K562 (cell line): ENCODE measurements around the gene MED13L. TPM values are rescaled to one million over a fixed set of nuclear protein-coding genes. Genes with fewer than 3 reads are reported as not detected.

ENCODE experiments used
- ATAC-seq: fragments of 200-7000 bp; cut with Tn5 transposase; 3 replicates; pipeline ENCODE4 v1.9.1; 2020; ENCODE audit warnings: moderate library complexity
- BruUV-seq: library from RNA; stranded (reverse); fragments of 400-500 nt; replicated peaks from 2 replicates; lab custom pipeline; 2021; lab: Mats Ljungman, UMichigan
- CTCF ChIA-PET: fragments of 300-600 bp; formaldehyde crosslinking; extraction: SDS; loops from one replicate; lab custom pipeline; 2021; ENCODE audit warnings: low intra/inter-chr PET ratio; lab: Yijun Ruan, JAX
- POLR2A ChIA-PET: fragments of 300-600, 350-650 bp; sonication (Branson Sonifier 250); formaldehyde crosslinking; extraction: SDS; loops from one replicate; lab custom pipeline; 2021; ENCODE audit warnings: antibody characterized with exemption, inconsistent platforms; lab: Yijun Ruan, JAX
- DNase-seq, 4 experiments: peaks; one replicate each; pipeline versions ENCODE4 v3.0.0 to v3.0.0-alpha.2; 2011 to 2018; ENCODE audit warnings: low spot score in 3 of 4, mixed read lengths in 3 of 4; ENCODE audit errors: extremely low read depth in 1 of 4
- FAIRE-seq: peaks from 2 replicates; lab custom pipeline; 2011; peaks lifted over from hg19 to GRCh38; lab: Jason Lieb, UNC
- H2AFZ ChIP-seq: 2 replicates; pipeline ENCODE4 v1.6.0; 2011; ENCODE audit warnings: low read depth, low read length, control low read depth, inconsistent platforms
- H3K27ac ChIP-seq: fragments of 200-600 bp; 3 replicates; pipeline ENCODE4 v1.8.0; 2011; ENCODE audit warnings: low read depth, mild to moderate bottlenecking, control low read depth, inconsistent platforms, low read length, moderate library complexity, mixed read lengths; ENCODE audit errors: extremely low read depth
- H3K27me3 ChIP-seq, 2 experiments: fragments of 300-600 bp in 1 of 2; 2 replicates in 1 of 2; 3 replicates in 1 of 2; pipeline versions ENCODE4 v1.6.0 to v1.8.0; 2011; ENCODE audit warnings: inconsistent platforms in 2 of 2, low read length in 2 of 2, mild to moderate bottlenecking in 1 of 2, mixed read lengths in 1 of 2, moderate library complexity in 1 of 2; ENCODE audit not compliant: control insufficient read depth in 2 of 2, insufficient read depth in 2 of 2
- H3K36me3 ChIP-seq: fragments of 300-600 bp; 3 replicates; pipeline ENCODE4 v1.8.0; 2011; ENCODE audit warnings: mild to moderate bottlenecking, low read length, inconsistent platforms; ENCODE audit not compliant: control insufficient read depth, insufficient read depth
- H3K4me1 ChIP-seq, 2 experiments: fragments of 200-600 bp in 1 of 2; replicated peaks in 1 of 2; 2 replicates in 1 of 2; 3 replicates in 1 of 2; pipeline versions ENCODE4 v1.5.1 to v1.8.0; 2011; ENCODE audit warnings: inconsistent platforms in 2 of 2, low read length in 2 of 2, mild to moderate bottlenecking in 1 of 2, mixed read lengths in 1 of 2, moderate library complexity in 1 of 2; ENCODE audit not compliant: control insufficient read depth in 2 of 2, insufficient read depth in 2 of 2
- H3K4me2 ChIP-seq: 2 replicates; pipeline ENCODE4 v1.6.1; 2011; ENCODE audit warnings: low read length, control low read depth, inconsistent platforms, mixed read lengths; ENCODE audit not compliant: insufficient read depth
- H3K4me3 ChIP-seq: fragments of 200-600 bp; sonication (generic), shearing (Covaris generic); 2 replicates; pipeline ENCODE4 v1.5.1; 2016; ENCODE audit warnings: control low read depth, inconsistent platforms
- H3K79me2 ChIP-seq: fragments of 200-600 bp; 3 replicates; pipeline ENCODE4 v1.8.0; 2011; ENCODE audit warnings: low read length, inconsistent platforms; ENCODE audit not compliant: control insufficient read depth, insufficient read depth
- H3K9ac ChIP-seq, 2 experiments: 2 replicates each; pipeline versions ENCODE4 v1.6.0 to v1.6.1; 2011; ENCODE audit warnings: low read depth in 2 of 2, low read length in 2 of 2, control low read depth in 1 of 2, inconsistent platforms in 1 of 2, mild to moderate bottlenecking in 1 of 2, mixed read lengths in 1 of 2; ENCODE audit not compliant: insufficient read depth in 1 of 2
- H3K9me1 ChIP-seq: one replicate; pipeline ENCODE4 v1.6.0; 2011; ENCODE audit warnings: inconsistent platforms, mild to moderate bottlenecking, low read length, moderate library complexity; ENCODE audit not compliant: control insufficient read depth, insufficient read depth
- H3K9me3 ChIP-seq: replicated peaks from 2 replicates; pipeline ENCODE4 v1.5.1; 2011; ENCODE audit warnings: low read depth, low read length, inconsistent platforms; ENCODE audit not compliant: control insufficient read depth, insufficient read depth
- H4K20me1 ChIP-seq: replicated peaks from 2 replicates; pipeline ENCODE4 v1.6.1; 2011; ENCODE audit warnings: low read length, inconsistent platforms, mixed read lengths; ENCODE audit not compliant: control insufficient read depth, insufficient read depth
- CLOCK ChIP-seq: fragments of 250-450 bp; sonication (Bioruptor Pico); IDR thresholded peaks from 2 replicates; pipeline ENCODE4 v1.4.0; 2020; ENCODE audit warnings: mild to moderate bottlenecking, moderate library complexity, borderline replicate concordance
- PHF8 ChIP-seq: fragments of 200-600 bp; sonication (generic); IDR thresholded peaks from 2 replicates; pipeline ENCODE4 v1.6.1; 2012; ENCODE audit warnings: mixed run types, mild to moderate bottlenecking, inconsistent platforms, low read length, moderate library complexity, borderline replicate concordance
- RUNX1 ChIP-seq: sonication (generic); IDR thresholded peaks from 2 replicates; pipeline ENCODE4 v1.6.1; 2016; ENCODE audit warnings: antibody characterized with exemption, low read depth
- SAFB2 ChIP-seq: fragments of 200-400 bp; formaldehyde crosslinking; IDR thresholded peaks from 2 replicates; pipeline ENCODE4 v1.6.1; 2018; ENCODE audit warnings: borderline replicate concordance, low read length, low read depth, moderate library complexity; ENCODE audit not compliant: severe bottlenecking
- UBTF ChIP-seq, 2 experiments: IDR thresholded peaks; 2 replicates each; pipeline ENCODE4 v1.6.1; 2012; ENCODE audit warnings: improper control_type of control experiment in 2 of 2, low read depth in 2 of 2, low read length in 2 of 2, borderline replicate concordance in 1 of 2
- ZEB2 ChIP-seq: fragments of 450-650 bp; IDR thresholded peaks from 2 replicates; pipeline ENCODE4 v1.6.1; 2016
- WGBS: fragments of 100-300 bp; shearing (Covaris generic); methylation state at CpG from one replicate; pipeline ENCODE4 v1.1.6; 2016; ENCODE audit warnings: low coverage, mixed read lengths; ENCODE audit not compliant: insufficient coverage; ENCODE audit errors: missing lambda C conversion rate; 5-methylcytosine and 5-hydroxymethylcytosine counted together
- in situ Hi-C: fragments of 300-500 bp; cut with MboI; formaldehyde crosslinking; loops from 4 replicates; pipeline ENCODE4 v1.15.0; 2018; ENCODE audit warnings: inconsistent platforms, mixed read lengths
- intact Hi-C: fragments of 100-400 bp; cut with micrococcal nuclease; formaldehyde crosslinking; loops from 2 replicates; pipeline ENCODE4 v1.14.2; 2022
- polyA plus RNA-seq, 8 experiments: library from polyadenylated mRNA; depleted of rRNA in 4 of 8; stranded (reverse) in 5 of 8; unstranded in 3 of 8; fragments of >200 nt; fragmentation: Nextera tagmentation in 2 of 8; fragmentation: Illumina TruSeq in 1 of 8; extraction: Ambion mirVana in 2 of 8; extraction: Trizol in 1 of 8; gene quantifications; 2 replicates each; pipeline versions ENCODE4 v1.2.1 to v1.2.3, GENCODE V29; 2011 to 2014; ENCODE audit warnings: inconsistent platforms in 1 of 8, missing spikeins in 1 of 8
- total RNA-seq, 7 experiments: library from RNA; depleted of rRNA in 6 of 7; stranded (reverse); fragments of >200 nt in 6 of 7; fragmentation: Illumina TruSeq in 2 of 7; extraction: Trizol in 2 of 7; gene quantifications; 2 replicates each; pipeline versions ENCODE4 v1.2.1 to v1.2.3, GENCODE V29; 2011 to 2021; ENCODE audit warnings: low replicate concordance in 1 of 7
- TF ChIP-seq, protein P1 (sequence below): sonication (generic); formaldehyde crosslinking; IDR thresholded peaks from 2 replicates; pipeline ENCODE4 v1.8.0; 2023; ENCODE audit warnings: missing genetic modification reagents, mild to moderate bottlenecking, borderline replicate concordance
- TF ChIP-seq, protein P2 (sequence below): fragments of 250-450 bp; sonication (Bioruptor Pico); IDR thresholded peaks from 2 replicates; pipeline ENCODE4 v1.5.0; 2021; ENCODE audit warnings: mild to moderate bottlenecking, borderline replicate concordance

Gene MED13L
- total and polyA plus RNA-seq, 9 of the 15 experiments (the other 6 are each of a cell fraction or from before 2014, with no cell fraction given), result 13.4 to 90.3 (median 36.9) TPM

DNA sequence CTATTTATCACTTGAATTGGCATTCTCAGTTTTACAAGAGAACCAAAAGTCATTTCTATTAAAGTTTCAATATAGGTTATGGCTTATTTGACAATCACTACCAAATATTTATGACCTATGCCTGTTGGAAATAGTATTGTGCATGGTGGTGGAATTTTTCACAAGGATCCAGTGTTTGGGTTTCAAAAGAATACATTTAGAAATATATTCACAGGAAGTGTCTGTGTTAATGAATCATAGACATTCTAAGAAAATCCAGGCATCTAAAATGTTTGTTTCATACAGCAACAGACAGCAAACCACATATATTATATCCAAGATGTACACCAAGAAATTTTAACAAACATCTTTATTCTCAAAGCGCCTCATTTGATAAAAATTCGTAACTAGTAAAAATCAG lies 92.7 kb downstream of the MED13L start:
- no peak overlapping the region for H3K4me2 ChIP-seq
- in situ Hi-C loops, result no loop called here
- no peak overlapping the region for H3K4me3 ChIP-seq
- H3K9me3 ChIP-seq, result no peaks in the 10 kb centered on the region
- H3K9me1 ChIP-seq, result no peaks in the 10 kb centered on the region
- H3K9ac ChIP-seq, result no peak overlapping the region
- peaks cover 2% of the 10 kb centered on the region; the same call in 1 of the 3 replicates for H3K36me3 ChIP-seq
- H2AFZ ChIP-seq, result no peak overlapping the region
- no peak for FAIRE-seq
- no peak for ATAC-seq
- no peaks in the 10 kb centered on the region for H3K27me3 ChIP-seq
- intact Hi-C loops, result no loop called here
- ChIA-PET POLR2A (interaction anchor here (1.6 kb wide), 1 partner anchor 17 kb away, joined by 4 read pairs; no protein-coding TSS in a partner anchor), CTCF (no interaction called here)
- WGBS, result 89% methylated on average over 2 of the region's 2 CpGs
- H3K27ac ChIP-seq, result no peak overlapping the region
- peaks cover 16% of the 10 kb centered on the region; the same call in 1 of the 2 replicates for H4K20me1 ChIP-seq
- H3K4me1 ChIP-seq, result peaks cover 7 to 31% of the 10 kb centered on the region in 2 experiments; a peak in 3 of 5 replicates
- DNase-seq, result no peak
- no TSS peak for BruUV-seq
- H3K79me2 ChIP-seq, result peaks cover 98% of the 10 kb centered on the region
- TF ChIP-seq, protein P1, sequence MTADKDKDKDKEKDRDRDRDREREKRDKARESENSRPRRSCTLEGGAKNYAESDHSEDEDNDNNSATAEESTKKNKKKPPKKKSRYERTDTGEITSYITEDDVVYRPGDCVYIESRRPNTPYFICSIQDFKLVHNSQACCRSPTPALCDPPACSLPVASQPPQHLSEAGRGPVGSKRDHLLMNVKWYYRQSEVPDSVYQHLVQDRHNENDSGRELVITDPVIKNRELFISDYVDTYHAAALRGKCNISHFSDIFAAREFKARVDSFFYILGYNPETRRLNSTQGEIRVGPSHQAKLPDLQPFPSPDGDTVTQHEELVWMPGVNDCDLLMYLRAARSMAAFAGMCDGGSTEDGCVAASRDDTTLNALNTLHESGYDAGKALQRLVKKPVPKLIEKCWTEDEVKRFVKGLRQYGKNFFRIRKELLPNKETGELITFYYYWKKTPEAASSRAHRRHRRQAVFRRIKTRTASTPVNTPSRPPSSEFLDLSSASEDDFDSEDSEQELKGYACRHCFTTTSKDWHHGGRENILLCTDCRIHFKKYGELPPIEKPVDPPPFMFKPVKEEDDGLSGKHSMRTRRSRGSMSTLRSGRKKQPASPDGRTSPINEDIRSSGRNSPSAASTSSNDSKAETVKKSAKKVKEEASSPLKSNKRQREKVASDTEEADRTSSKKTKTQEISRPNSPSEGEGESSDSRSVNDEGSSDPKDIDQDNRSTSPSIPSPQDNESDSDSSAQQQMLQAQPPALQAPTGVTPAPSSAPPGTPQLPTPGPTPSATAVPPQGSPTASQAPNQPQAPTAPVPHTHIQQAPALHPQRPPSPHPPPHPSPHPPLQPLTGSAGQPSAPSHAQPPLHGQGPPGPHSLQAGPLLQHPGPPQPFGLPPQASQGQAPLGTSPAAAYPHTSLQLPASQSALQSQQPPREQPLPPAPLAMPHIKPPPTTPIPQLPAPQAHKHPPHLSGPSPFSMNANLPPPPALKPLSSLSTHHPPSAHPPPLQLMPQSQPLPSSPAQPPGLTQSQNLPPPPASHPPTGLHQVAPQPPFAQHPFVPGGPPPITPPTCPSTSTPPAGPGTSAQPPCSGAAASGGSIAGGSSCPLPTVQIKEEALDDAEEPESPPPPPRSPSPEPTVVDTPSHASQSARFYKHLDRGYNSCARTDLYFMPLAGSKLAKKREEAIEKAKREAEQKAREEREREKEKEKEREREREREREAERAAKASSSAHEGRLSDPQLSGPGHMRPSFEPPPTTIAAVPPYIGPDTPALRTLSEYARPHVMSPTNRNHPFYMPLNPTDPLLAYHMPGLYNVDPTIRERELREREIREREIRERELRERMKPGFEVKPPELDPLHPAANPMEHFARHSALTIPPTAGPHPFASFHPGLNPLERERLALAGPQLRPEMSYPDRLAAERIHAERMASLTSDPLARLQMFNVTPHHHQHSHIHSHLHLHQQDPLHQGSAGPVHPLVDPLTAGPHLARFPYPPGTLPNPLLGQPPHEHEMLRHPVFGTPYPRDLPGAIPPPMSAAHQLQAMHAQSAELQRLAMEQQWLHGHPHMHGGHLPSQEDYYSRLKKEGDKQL, result no peak
- TF ChIP-seq PHF8 (no peak), CLOCK (CRISPR knock-in tag) (no peak), SAFB2 (no peak), UBTF (IDR thresholded peaks at IDR 0.05; ENCODE audit: borderline replicate concordance in 1 of 2, low read depth in 2 of 2, low read length in 2 of 2) (no peak), RUNX1 (no peak), ZEB2 (no peak)
- TF ChIP-seq, protein P2, sequence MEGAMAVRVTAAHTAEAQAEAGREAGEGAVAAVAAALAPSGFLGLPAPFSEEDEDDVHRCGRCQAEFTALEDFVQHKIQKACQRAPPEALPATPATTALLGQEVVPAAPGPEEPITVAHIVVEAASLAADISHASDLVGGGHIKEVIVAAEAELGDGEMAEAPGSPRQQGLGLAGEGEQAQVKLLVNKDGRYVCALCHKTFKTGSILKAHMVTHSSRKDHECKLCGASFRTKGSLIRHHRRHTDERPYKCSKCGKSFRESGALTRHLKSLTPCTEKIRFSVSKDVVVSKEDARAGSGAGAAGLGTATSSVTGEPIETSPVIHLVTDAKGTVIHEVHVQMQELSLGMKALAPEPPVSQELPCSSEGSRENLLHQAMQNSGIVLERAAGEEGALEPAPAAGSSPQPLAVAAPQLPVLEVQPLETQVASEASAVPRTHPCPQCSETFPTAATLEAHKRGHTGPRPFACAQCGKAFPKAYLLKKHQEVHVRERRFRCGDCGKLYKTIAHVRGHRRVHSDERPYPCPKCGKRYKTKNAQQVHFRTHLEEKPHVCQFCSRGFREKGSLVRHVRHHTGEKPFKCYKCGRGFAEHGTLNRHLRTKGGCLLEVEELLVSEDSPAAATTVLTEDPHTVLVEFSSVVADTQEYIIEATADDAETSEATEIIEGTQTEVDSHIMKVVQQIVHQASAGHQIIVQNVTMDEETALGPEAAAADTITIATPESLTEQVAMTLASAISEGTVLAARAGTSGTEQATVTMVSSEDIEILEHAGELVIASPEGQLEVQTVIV (CRISPR knock-in tag), result no peak
